Measurements from ENCODE around the gene RNASEH2A.

Gene RNASEH2A

GRCh38 chr19:12806242-12807081, at the start of gene RNASEH2A:
RNASEH2A (plus strand) TSS chr19:12806584; CDS start chr19:12806674, 90 bp downstream.
- peak; percentile 86 to 94 (median 94) for DNase-seq

DNA sequence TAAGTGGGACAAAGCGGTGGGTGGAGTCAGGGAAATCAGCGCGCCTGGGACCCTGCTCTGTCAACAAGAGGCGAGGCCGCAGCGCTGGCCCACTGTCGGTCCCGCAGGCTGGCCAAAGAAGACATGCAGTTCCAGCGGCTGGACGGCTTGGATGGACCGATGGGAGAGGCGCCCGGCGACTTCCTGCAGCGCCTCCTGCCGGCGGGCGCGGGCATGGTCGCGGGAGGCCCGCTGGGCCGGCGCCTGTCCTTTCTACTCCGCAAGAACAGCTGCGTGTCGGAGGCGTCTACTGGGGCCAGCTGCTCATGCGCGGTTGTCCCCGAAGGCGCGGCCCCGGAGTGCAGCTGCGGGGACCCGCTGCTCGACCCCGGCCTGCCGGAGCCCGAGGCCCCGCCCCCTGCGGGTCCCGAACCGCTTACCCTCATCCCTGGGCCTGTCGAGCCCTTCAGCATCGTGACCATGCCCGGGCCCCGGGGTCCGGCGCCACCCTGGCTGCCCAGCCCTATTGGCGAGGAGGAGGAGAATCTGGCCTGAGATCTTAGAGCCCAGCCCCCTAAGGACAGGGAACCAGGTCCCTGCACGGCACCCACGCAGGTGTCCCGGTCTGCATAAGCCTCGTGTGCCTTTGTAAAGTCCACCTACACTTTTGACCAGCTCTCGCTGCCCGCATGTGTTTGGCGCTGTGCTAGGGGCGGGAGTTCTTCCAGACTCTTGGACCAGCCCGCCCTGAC, 48.7 kb upstream of the RNASEH2A start:
- peak; percentile 27 to 77 (median 69) for DNase-seq

- no peak for DNase-seq
Observed at GRCh38 chr19:12759686-12760085, 46.7 kb upstream of the RNASEH2A start.

DNA sequence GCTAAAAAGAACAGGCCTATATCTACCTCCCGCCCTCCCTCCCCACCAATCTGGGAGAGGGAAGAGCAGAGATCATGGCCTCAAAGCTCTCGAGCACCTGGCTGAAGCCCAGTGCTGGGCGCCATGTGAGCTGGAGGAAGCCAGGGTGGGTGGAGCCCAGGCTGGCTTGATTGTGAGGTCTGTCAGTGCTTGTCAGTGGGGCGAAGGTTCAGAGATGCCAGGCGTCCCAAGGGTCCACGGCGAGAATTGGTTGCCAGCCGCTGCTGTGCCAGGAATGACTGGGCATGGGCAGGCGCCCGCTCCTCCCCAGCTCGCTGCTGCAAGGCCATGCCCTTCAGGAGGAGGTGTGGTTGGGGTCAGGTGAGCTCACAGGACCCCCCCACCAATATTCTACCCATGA, 43.3 kb upstream of the RNASEH2A start:
- DNase-seq = no peak

DNA sequence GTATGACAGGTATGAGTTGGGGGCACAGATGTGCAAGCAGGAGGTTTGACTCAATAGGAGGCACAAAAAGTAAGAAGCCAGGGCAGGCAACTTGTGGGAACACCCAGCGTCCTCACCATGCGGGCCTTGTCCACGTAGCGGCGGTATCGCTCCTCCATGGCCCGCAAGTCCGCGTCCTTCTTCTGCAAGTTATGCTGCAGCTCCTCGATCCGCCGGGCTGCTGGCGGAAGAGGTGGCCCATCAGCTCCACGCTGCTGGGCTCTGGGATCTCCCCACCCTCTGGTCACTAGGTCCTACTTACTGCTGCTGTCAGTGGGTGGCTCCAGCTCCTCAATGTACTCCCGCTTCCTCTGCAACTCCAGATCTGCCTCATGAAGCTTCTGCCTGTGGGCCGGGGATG, 41.7 kb upstream of the RNASEH2A start:
- DNase-seq = no peak

GRCh38 chr19:12766051-12766521, 40.3 kb upstream of the RNASEH2A start:
- peak in 1 of 3 experiments; percentile 72 for DNase-seq

GRCh38 chr19:12767150-12767549, 39.2 kb upstream of the RNASEH2A start:
- no peak for DNase-seq

DNA sequence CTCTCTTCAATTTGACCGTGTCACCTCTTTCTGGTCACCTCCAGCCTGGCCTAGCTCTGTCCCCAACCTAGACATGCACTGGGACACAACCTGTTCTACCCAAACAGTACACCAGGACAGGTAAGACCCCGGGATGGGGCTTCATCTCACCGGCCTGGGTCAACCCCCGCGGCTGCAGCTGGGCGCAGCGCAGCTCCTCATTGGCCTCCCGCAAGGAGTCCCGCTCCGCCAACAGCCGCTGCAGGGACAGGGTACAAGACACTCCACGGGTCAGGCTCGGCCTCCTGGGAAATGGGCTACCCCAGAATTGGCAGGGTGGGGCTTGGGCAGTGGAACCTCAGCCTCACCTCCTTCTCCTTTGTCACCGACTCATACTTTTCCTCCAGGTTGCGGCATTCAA, 38.7 kb upstream of the RNASEH2A start:
- no peak for DNase-seq

DNA sequence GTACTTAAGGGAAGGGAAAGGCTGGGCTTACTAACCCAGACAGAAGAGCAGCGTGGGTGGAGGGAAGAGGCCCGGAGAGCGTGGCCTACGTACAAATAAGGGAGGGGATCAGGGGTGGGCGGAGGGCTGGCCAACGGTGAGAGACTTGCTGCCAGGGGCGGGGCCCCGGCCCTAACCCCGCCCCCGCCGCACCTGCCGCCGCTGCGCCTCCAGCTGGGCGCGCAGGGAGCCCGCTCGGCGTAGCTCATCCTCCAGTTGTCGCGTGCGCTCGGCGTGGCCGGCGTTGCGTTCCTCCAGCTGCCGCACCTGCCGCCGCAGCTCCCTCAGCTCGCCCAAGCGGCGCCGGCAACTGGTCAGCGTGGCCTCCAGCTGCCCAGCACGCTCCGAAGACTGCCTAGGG, 36.7 kb upstream of the RNASEH2A start:
- peak in 1 of 3 experiments; percentile 77 for DNase-seq

DNA sequence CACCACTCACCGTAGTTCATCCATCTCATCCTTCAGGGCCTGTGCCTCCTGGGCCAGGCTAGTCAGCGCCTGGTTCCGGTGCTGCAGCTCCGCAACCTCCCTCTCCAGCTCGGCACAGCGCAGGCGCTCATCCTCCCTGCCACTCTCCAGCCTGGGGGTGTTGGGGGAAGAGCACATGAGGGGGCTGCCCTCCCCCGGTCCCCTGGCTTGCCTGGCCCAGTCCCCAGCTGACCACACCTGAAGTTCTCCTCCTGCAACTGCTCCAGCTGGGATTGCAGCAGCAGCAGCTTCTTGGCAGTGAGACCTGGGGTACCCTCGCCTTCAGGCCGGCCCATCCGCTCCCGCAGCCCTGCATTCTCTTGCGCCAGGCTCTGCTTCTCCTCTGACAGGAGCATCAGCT, 35.5 kb upstream of the RNASEH2A start:
- DNase-seq = no peak

- DNase-seq = no peak
Observed at GRCh38 chr19:12772323-12772722, 34.1 kb upstream of the RNASEH2A start.

DNA sequence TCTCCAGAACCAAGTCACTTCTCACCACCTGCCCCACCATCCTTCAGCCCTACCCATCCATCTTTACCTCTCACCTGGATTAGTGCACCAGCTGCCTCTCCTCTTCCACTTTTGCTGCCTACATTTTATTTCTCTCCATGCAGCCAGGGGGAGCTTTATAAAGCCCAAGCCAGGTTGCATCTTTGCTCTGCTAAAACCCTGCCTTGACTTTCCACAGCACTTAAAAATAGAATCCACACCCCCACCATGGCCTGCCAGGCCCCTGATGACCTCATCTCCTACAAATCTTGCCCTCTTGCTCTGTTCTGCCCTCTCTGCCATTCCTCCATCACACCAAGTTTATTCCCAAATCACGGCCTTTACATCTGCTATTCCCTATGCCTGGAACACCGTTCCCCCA, 32.8 kb upstream of the RNASEH2A start:
- DNase-seq = no peak

DNA sequence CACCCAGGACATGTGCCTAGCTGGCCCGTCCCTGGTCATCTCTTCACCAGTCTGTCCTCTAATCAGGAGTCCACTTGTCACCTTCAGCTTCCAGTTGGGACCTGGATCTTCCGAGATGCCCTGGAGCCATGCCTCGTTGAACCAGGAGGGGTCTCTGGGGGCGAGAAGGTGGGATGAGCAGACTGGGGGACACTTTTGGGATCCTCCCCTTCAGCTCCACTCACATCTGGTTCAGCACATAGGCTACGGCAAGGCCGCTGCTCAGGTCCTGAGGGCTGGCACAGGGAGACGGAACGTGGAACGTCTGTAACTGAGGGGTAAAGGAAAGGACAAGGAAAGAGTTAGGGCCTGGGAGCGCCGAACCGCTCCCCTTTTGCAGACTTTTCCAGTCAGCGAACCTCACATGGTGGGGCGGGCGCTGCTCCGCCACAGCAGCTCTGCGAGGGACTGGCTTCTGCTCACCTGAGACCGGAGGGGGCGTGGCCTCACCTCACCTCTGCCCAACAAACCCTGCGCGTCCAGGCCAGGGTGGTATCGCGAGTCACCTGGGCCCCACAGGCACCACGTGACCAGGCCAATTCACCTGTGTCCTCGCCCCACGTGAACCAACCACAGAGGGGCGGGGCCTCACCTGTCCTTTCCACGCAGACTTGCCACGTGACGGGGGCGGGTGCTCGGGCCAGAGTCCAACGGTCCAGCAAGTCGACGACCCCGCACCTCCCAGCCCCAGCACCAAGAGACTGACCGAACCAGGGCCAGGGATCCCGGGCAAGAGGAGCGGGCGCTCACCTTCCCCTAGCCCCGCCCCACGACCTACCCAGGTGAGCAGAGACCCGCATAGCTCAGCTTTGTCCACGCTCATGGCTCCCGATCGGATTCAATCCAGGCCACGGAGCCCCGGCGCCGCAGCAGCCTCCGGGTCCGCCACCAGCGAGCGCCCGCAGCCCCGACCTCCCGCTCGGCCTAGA, 31.5 kb upstream of the RNASEH2A start, which contains the start of gene HOOK2:
Gene HOOK2 (minus strand): TSS at position 965 of the 968 bp plus-strand sequence. CDS start 103 bp downstream, at position 862.
- DNase-seq = peak; percentile 86 to 94 (median 91)

- peak; percentile 63 to 92 (median 88) for DNase-seq
Observed at GRCh38 chr19:12777217-12778016, 29.0 kb upstream of the RNASEH2A start.

- DNase-seq = peak in 2 of 3 experiments; percentile 92 to 93
Observed at GRCh38 chr19:12778017-12778904, 28.1 kb upstream of the RNASEH2A start.

- no peak for DNase-seq
Observed at GRCh38 chr19:12778905-12779161, 27.6 kb upstream of the RNASEH2A start.

- DNase-seq = peak in 2 of 3 experiments; percentile 51 to 57
Observed at GRCh38 chr19:12779162-12779993, 27.0 kb upstream of the RNASEH2A start.

- no peak for DNase-seq
Observed at GRCh38 chr19:12782174-12782423, 24.3 kb upstream of the RNASEH2A start.

GRCh38 chr19:12782424-12783290, 23.7 kb upstream of the RNASEH2A start:
- DNase-seq = peak; percentile 39 to 94 (median 92)

All from NCI-H1417 (cell line).